Cardiac muscle cell (in vitro differentiated cells and primary cell): ENCODE results near the gene TOPAZ1. TPM values are rescaled to one million over a fixed set of nuclear protein-coding genes. Genes with fewer than 3 reads are reported as not detected.

Source experiments
- DNase-seq, 2 donors: peaks; one replicate each; pipeline versions ENCODE4 v3.0.0 to v3.0.0-alpha.2; 2010 to 2017; ENCODE audit warnings: low read depth in 1 of 2, low spot score in 1 of 2
- H3K27ac ChIP-seq: fragments of 200-600 bp; sonication (generic); 2 replicates; pipeline ENCODE4 v1.5.1; 2016
- H3K27me3 ChIP-seq: fragments of 200-600 bp; sonication (generic); 2 replicates; pipeline ENCODE4 v1.6.0; 2016; ENCODE audit warnings: control low read depth
- H3K36me3 ChIP-seq: fragments of 200-600 bp; sonication (generic); 2 replicates; pipeline ENCODE4 v1.5.1; 2016; ENCODE audit warnings: control low read depth
- H3K4me1 ChIP-seq: fragments of 200-600 bp; sonication (generic); 2 replicates; pipeline ENCODE4 v1.8.1; 2017; ENCODE audit warnings: low read depth, mild to moderate bottlenecking, mixed run types
- H3K4me3 ChIP-seq: fragments of 200-600 bp; sonication (generic); 2 replicates; pipeline ENCODE4 v1.5.1; 2016; ENCODE audit warnings: mild to moderate bottlenecking
- H3K9me3 ChIP-seq: fragments of 200-600 bp; sonication (generic); 2 replicates; pipeline ENCODE4 v1.5.1; 2017; ENCODE audit warnings: low read depth, mild to moderate bottlenecking, control low read depth
- CTCF ChIP-seq: IDR thresholded peaks from 2 replicates; pipeline ENCODE4 v1.5.1; 2012; ENCODE audit warnings: low read depth, mild to moderate bottlenecking, low read length
- polyA plus RNA-seq: library from polyadenylated mRNA; unstranded; fragments of >200 nt; fragmentation: Nextera tagmentation; extraction: Ambion mirVana; gene quantifications from 2 replicates; pipeline ENCODE4 v1.2.1, GENCODE V29; 2016
- total RNA-seq: library from RNA; depleted of rRNA; stranded (reverse); fragments of >200 nt; gene quantifications from 2 replicates; pipeline ENCODE4 v1.2.3, GENCODE V29; 2016

TOPAZ1 gene
- total and polyA plus RNA-seq, 2 experiments from 2014 or later, result not detected

GRCh38 chr3:44272191-44272590, 30.5 kb downstream of the TOPAZ1 start:
- H3K4me3 ChIP-seq, result no peak overlapping the region
- no peak overlapping the region for H3K27ac ChIP-seq
- DNase-seq, result no peak
- H3K9me3 ChIP-seq, result no peaks in the 10 kb centered on the region
- no peaks in the 10 kb centered on the region for H3K4me1 ChIP-seq
- no peak for TF ChIP-seq CTCF
- no peaks in the 10 kb centered on the region for H3K36me3 ChIP-seq
- H3K27me3 ChIP-seq, result peaks cover 6% of the 10 kb centered on the region

- no peaks in the 10 kb centered on the region for H3K36me3 ChIP-seq
- H3K4me1 ChIP-seq, result no peaks in the 10 kb centered on the region
- no peak overlapping the region for H3K4me3 ChIP-seq
- TF ChIP-seq CTCF, result no peak
- no peak overlapping the region for H3K27ac ChIP-seq
- H3K9me3 ChIP-seq, result no peaks in the 10 kb centered on the region
- no peaks in the 10 kb centered on the region for H3K27me3 ChIP-seq
- DNase-seq, result no peak
Measured at GRCh38 chr3:44277925-44278324, 36.2 kb downstream of the TOPAZ1 start.

GRCh38 chr3:44280077-44280476, 38.4 kb downstream of the TOPAZ1 start:
- Histone ChIP-seq H3K4me3 (no peak overlapping the region), H3K9me3 (no peaks in the 10 kb centered on the region), H3K27ac (no peak overlapping the region), H3K4me1 (no peaks in the 10 kb centered on the region), H3K36me3 (no peaks in the 10 kb centered on the region), H3K27me3 (no peaks in the 10 kb centered on the region)
- TF ChIP-seq CTCF, result no peak
- no peak for DNase-seq

- H3K4me1 ChIP-seq, result no peaks in the 10 kb centered on the region
- no peak overlapping the region for H3K4me3 ChIP-seq
- no peak for TF ChIP-seq CTCF
- DNase-seq, result no peak
- H3K27me3 ChIP-seq, result no peaks in the 10 kb centered on the region
- no peaks in the 10 kb centered on the region for H3K9me3 ChIP-seq
- no peaks in the 10 kb centered on the region for H3K36me3 ChIP-seq
- no peak overlapping the region for H3K27ac ChIP-seq
Measured at GRCh38 chr3:44280631-44281030, 38.9 kb downstream of the TOPAZ1 start.

- no peak for TF ChIP-seq CTCF
- no peaks in the 10 kb centered on the region for H3K36me3 ChIP-seq
- H3K4me1 ChIP-seq, result no peaks in the 10 kb centered on the region
- DNase-seq, result no peak
- H3K9me3 ChIP-seq, result no peaks in the 10 kb centered on the region
- H3K27me3 ChIP-seq, result no peaks in the 10 kb centered on the region
- no peak overlapping the region for H3K4me3 ChIP-seq
- H3K27ac ChIP-seq, result no peak overlapping the region
Measured at GRCh38 chr3:44284949-44285348, 43.3 kb downstream of the TOPAZ1 start.
